Stimulated activated naive CD4-positive, alpha-beta T cell treated with Interleukin-2 at 50 U/mL for 16 hours (primary cell): ENCODE data around the gene TBCEL.
"Not testable (repeated sequence)": the region's sequence is repeated elsewhere in the genome, so short reads cannot be mapped to it uniquely, and the experiment has no call there.

Experiments used
- DNase-seq: peaks from one replicate; lab custom pipeline; 2025; lab: John Stamatoyannopoulos, UW

Gene TBCEL, protein sequence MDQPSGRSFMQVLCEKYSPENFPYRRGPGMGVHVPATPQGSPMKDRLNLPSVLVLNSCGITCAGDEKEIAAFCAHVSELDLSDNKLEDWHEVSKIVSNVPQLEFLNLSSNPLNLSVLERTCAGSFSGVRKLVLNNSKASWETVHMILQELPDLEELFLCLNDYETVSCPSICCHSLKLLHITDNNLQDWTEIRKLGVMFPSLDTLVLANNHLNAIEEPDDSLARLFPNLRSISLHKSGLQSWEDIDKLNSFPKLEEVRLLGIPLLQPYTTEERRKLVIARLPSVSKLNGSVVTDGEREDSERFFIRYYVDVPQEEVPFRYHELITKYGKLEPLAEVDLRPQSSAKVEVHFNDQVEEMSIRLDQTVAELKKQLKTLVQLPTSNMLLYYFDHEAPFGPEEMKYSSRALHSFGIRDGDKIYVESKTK

DNA sequence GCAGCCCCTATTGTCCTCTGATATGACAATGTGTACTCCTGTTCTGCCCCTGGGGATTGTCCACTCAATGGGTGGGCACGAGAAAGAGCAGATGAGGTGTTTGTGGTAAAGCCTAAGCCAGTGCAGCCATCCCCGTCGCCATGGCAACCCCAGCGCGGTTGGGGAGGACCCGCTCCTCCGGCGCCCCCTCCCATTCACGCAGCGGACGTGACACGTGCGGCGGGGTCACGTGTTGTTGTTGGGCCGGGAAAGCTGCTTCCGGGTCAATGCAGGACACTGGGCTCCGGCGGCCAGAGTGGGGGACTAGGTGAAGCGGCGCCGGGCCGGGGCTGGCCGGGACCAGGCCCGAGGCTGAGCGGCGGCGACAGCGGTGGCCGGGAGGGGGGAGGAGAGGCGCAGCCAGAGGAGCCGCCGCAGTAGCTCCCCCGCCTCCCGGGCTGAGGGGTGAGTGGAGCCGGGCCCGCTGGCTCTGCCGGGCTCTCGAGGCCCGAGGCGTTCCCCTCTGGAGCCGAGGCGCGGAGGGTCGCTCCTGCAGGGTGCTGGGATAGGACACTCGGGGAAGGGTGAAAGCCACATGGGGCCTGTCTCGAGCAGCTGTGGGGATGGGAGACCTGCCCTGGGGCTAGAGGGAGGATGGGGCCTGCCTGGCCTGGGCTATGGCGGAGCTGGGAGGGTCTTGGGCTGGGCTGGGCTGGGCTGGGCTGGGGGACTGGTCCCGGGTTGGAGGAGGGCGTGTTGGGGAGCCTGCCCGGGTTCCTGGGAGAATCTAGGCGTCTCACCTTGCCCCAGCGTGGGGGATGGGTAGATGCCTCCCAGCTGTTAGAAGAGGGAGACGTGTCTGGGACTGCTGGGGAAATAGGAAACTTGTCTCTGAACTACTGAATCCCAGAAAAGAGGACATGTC is at the start of gene TBCEL:
TSS of gene TBCEL (plus strand) at position 255 of the 904 bp plus-strand sequence. CDS start 21,589 bp downstream, outside the sequence.
- peak; percentile 71 for DNase-seq

DNA sequence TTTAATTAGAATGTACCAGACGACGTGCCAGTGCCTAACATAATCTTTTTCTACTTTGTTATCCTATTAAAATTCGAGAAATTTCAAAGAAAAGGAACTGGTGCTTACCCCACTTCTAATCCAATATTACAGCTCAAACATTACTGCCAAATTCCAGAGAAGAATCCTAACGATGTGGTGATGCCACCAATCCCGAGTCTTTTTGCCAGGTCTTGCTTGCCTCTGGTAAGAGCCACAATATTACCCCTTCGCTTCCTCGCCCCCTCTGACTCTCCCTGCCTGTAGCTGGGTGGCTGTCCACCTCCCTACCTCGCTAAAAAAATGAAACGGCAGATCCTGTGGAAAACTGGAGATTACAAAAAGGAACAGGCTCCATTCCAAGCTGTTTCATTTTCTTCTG is 49.4 kb upstream of the TBCEL start:
- DNase-seq: no peak

DNA sequence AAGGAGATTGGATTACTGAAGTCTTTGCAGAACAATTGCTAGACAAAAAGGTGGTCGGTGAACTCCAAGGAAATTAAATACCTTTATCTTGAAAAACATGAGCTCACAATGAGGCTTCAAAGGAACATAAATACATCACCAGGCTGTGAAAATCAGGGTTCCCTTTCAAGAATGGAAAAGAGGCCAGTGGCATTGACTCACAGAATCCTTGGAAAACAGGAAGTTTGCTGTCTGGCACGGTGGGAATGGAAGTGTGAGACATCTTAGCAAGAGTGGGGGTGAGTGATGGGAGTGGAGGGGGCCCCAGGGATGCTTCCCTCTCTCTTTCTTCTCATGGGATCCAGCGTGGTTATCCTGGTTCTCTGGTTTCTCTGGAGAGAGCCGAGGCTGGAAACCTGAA is 48.9 kb upstream of the TBCEL start:
- DNase-seq: no peak

DNA sequence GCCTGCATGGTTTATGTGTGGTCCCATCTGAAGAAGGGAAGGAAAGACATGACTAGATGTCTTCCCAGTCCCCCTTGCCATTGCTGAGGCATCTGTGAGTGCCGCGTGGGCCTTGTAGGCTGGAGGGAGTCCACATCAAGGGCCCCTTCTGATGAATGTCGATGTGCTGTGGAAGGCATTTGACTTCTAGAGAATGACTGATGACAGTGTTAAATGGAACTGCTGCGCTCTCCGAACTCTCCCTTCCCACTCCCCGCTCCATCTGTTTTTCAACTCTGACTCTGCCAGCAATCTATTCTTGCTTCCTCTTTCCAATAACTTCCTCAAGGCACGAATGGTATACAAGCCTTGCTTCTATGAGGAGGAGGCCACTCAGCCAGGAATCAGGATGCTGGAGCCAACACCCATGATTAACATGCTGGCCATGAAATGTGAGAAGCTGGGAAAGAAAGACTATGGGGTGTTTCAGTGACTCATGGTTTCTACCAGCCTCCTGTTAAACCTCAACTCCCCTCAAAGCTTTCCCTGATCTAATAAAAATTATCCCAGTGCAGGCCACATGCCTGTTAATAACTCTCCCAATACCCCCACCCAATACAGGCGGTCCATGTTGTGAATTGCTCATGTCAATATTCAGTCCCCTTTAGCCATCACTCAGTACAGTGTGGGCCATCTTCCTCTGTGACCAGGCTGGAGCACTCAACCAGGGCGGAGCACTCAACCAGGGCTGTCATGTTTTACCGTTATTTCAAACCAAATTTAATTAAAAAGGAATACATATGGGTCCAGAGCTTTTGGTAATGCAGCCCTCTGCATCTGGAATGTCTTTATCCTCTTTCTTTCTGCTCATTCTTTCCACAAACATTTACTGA is 46.4 kb upstream of the TBCEL start:
- DNase-seq: no peak

DNA sequence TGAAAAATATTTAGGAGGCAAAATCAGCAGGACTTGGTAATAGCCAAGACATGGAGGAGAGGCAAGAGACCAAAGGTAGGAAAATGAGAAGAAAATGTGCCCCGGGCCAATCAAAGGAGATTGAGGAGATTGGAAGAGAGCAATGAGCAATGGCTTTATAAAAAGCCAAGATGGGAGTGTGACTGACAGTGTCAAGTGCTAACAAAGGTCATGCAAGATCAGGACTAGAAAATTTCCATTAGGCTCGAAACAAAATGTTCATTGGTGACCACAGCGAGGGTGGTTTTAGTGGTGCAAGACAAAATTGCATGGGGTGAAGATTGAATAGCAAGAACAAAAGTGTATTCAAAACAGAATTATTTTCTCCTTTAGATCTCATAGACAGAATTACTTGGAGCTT is 45.2 kb upstream of the TBCEL start:
- DNase-seq: no peak

DNA sequence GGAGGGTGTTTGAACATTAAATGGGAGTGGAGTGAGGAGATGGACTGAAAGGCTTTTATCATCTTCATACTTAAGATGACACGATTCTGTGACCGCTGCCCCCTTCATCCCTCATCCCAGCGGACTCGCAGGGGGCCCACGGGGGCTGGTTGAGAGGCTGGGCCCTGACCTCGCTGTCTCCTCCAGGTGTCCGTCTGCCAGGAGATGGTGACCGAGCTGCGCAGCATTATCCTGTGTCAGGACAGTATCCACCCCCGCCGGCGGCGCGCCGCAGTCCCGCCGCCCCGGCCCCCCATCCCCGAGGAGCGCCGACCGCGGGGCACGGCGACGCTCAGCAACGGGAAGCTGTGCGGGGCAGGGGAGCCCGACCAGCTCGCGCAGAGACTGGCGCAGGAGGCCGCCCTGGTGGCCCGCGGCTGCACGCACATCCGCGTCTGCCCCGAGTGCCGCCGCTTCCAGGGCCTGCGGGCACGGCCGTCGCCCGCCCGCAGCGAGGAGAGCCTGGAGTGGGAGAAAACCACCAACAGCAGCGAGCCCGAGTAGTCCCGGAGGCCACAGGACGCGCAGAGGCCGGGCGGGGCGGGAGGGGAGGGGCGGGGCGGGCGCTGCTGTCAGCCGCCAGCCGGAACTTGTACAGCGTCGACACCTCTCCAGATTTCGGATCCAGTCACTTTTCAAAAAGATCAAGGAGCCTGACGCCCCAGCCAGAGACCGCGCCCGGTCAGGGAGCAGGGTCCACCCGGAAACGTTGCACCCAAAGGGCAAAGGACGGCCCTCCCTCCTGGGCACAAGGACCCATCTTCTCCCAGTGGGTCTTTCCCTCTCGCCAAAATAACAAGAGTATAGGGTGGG is 38.0 kb upstream of the TBCEL start:
- DNase-seq: peak; percentile 21

DNA sequence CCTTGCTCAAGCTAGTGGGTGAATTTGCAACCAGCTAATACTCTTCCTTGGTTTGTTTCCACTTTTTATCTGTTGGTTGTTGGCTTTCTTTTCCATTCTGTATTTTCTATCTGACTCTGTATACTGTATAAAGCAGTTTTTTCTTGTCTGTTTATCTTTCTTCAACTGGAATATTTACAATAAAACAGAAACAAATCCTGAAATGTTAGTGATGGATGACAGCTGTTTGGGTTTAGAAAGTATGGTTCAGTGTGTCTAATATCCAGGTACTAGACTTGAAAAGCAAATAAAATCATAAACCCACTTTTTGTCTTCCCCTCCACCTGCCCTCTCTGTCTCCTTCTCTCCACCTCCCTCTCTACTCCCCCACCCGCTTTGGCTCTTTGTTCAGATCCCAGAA is 35.3 kb upstream of the TBCEL start:
- no peak for DNase-seq

DNA sequence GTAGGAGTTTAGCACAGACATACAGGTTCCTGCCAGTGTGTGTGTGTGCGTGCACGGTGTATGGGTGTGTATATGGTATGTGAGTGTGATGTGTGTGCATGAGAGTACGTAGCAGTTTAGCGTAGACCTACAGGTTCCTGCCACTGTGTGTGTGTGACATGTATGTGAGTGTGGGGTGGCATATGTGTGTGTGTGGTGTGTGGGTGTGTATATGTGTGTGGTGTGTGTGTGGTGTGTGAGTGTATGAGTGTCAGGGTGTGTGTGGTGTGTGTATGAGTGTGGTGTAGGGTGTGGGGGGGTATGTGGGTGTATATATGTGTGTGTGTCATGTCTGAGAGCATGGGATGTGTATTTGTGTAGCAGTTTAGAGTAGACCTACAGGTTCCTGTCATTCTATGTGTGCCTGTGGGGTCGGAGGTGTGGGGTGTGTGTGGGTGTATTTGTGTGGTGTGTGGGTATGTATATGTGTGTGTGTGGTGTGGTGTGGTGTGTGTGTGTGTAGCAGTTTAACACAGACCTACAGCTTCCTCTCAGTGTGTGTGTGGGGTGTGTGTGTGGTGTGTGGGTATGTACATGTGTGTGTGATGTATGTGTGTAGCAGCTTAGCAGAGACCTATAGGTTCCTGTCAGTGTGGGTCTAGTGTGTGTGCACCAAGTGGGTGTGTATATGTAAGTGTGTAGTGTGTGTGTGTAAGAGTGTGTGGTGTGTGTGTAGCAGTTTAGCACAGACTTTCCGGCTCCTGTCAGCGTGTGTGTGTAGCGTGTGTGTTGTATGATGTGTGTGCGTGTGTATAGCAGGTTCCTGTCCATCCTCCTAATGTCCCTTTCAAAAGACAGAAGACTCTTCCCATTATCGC is 31.8 kb upstream of the TBCEL start:
- no peak for DNase-seq

DNA sequence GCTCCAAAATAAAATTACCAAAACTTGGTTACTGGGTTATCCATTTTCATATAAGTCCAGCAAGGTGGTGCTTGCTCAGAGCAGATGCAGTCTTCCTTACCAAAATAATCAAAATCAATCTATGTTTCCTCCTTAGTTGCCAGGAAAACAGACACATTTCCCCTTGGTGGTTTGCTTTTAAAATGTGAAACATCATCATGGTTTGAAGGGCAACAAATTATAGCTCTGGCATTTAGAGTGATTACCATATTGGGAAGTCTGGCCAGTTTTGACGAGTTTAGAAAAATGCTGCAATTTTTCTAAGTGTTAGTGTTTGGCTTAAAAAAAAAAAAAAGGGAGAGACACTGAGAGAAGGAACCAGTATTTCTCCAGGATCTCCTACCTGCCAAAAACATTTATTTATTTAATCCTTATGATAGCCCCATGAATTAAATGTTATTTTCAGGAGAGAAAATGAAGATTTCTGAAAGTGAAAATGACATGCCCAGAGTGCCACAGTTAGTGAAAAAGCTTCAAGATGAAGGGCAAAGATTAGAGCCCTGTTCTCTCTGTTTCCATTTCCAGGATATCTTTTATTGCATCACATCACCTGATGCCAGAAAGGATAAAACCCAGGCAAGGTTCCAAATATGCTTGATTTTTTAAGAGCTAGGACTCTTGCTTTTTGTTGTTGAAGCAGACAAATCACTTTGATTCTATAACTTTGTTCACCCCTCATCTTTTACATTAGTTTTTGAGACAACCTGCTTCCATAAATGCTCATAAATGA is 29.6 kb upstream of the TBCEL start:
- DNase-seq: no peak

DNA sequence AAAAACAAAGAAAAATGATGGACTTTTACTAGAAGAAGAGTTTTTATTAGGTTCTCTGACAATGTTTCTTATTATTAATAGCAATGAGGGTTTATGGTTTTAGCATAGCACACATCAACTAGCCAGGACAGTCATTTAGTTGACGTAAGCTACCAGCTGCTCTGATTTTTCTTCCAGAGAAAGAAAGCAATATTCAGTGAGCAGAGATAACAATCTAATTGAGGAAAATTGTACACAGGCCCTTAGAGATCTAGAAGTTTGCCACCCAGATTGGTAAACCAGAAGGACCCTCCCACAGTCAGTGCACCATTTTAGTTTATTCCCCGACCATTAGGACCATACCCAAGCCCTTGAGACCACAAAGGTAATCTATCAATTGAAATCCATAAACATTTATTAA is 28.7 kb upstream of the TBCEL start:
- no peak for DNase-seq

DNA sequence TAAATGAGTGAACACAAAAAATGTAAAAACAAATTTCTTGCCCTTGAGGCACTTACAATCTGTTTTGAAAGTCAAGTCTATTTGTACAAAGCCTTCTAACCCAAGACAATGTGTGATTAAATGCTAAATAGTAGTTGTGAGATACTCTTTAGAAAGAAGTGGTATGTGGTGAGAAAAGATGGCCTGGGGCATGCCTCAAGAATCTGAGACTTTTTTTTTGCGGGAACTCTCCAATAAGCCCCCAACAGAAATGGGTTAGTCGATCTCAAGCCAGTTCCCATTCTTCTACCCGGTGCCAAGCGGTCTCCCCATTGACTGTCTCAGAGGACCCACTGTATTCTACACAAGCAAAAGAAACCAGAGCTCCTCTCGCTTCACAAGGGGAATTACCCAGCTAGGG is 26.9 kb upstream of the TBCEL start:
- no peak for DNase-seq

DNA sequence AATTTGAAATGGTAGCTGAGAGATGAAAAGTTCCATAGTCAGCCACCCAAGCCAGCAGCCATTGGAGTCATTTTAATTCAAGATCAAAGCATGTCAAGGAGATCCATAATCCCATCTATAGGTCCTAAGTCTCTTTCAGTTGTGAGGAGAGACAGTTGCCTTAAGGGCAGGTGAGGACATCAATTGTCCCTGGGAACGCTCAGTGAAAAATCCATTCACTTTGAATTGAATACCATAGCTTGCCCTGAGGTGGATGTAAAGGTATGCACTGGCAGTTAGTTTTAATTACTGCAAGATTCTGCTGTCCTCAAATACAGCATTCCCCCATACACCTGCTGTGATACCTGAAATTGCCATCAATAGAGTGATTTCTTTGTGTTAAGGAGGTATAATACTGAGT is 25.3 kb upstream of the TBCEL start:
- no peak for DNase-seq

DNA sequence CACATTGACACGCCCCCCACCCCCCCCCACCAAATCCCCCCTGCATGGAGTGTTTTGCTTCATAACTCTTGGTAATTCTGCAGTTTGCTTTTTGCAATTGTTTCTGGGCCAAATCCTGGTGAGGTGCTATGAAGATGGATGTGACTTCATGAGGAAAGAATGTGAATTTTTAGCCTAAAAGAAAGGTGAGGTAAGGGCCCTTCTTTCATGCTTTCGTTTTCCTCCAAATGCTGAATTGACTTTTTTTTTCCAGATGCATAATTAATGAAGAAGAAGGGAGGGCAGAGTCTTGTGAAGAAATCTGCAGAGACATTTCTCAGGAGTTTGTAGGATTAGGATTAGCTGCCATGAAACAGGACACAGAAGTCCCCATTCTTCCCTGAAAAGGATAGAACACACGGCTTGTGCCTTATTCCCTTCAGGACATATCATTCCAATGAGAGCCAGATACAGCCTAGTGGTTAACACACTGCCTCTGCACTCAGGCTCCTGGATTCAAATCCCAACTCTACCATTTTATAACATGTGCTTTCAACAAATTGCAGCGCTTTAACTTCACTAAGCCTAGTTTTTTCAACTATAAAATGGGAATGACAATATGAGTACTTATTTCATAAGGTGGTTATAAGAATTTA is 19.6 kb upstream of the TBCEL start:
- DNase-seq: no peak

DNA sequence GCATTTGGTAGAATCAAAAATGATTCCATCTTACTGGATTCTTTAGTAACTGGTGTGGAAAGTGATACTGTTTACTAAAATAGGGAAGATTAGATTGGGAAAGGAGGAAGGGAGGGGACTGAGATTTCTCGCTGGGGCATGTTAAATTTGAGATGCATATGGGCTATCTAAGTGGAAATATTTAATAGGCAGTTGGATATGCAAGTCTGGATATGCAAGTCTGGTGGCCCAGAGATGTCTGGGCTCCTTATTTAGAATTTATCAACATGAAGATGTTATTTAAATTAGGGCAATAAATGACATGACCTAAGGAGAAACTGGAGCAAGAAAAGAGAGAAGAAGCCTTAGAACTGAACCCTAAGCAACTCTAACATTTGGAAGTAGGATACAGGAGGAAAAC is 17.0 kb upstream of the TBCEL start:
- no peak for DNase-seq

DNA sequence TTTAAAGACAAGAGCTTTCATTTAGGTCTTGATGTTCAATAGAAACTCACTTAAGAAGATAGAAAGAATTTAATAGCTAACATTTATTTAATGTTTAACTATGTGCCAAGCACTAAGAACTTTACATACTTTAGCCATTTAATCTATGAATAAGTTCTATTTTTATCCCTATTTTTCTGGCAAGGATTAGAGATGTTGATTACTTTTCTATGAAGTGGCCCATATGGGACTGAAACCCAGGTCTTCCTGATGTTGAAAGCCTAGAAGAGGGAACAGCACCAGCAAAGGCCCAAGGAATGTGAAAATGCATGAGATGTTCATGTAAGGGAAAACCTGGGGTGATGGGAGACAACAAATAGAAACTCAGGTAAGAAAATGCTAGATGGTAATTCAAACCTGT is 15.4 kb upstream of the TBCEL start:
- no peak for DNase-seq

DNA sequence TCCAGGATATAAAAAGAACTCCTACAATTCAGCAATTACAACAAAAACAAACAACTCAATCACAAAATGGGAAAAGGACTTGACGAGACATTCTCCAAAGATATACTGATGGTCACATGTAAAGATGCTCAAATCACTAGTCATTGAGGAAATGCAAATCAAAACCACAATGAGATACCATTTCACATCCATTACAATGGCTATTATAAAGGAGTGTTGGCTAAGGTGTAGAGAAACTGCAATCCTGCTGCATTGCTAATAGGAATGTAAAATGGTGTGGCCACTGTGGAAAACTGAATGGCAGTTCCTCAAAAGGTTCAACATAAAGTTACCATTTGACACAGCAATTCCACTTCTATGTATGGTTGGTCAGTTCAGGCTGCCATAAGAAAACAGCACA is 11.8 kb upstream of the TBCEL start:
- no peak for DNase-seq

DNA sequence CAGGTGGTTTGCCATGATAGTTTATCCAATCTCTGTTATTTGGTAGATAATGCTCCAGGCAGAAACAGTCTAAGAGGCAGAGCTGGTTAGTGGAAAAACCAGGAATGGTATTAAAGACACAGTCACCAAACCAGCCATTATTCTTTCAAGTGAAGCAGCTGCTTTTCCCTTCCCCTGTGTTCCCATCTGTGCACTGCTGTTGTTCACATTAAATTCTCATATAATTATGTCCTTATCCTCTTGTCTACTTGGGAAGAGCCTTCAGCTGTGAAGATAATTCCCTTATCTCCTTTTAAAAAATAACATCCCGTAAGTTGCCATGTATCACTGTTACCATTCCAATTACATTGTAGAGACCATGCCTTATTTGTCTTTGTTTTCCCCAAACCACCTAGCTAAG is 5.2 kb upstream of the TBCEL start:
- DNase-seq: no peak

DNA sequence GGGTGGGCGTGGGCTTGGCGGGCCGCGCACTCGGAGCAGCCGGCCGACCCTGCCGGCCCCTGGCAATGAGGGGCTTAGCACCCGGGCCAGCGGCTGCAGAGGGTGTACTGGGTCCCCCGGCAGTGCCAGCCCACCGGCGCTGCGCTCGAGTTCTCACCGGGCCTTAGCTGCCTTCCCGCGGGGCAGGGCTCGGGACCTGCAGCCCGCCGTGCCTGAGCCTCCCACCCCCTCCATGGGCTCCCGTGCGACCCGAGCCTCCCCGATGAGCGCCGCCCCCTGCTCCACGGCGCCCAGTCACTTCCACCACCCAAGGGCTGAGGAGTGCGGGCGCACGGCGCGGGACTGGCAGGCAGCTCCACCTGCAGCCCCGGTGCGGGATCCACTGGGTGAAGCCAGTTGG is 2.2 kb upstream of the TBCEL start:
- not testable (repeated sequence) for DNase-seq

DNA sequence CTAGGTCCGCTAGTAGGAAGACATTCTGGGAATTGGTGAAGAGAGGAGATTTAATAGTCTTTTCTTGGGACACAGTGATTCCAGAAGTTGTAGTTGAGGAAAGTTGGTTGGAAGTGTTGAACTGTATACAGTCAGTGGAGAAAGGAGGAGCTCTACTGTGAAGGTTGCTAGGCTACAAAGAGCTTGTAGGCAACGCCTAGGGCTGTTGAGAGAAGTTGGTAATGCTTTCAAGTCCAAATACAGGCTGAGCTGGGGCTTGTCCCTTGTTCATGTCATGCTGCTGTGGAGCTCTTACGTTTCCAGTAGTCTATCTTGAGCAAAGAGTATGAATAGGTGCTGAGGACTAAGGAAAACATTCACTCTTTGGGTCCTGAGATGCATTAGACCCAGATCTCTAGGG is 1.1 kb downstream of the TBCEL start:
- no peak for DNase-seq
